ENCODE measurements around the gene QSER1. TPM values are rescaled to one million over a fixed set of nuclear protein-coding genes. Genes with fewer than 3 reads are reported as not detected.

QSER1 gene
- total and polyA plus RNA-seq, 2 experiments from 2014 or later: 29.4 to 132 TPM

Small RNAs within 50 kb of the gene (small RNA-seq; reads per million reads assigned to genes)
- gene RF00019 (ENCODE audit: low replicate concordance): not detected

Other genes starting within 250 kb of the QSER1 start
- gene CCDC73, start 98.1 kb upstream of the QSER1 start, total RNA-seq (2014; rRNA removed; shearing (Covaris generic)): 0.08 TPM in 1 of 2 replicates, not detected in the other
- gene CCDC73, start 98.1 kb upstream of the QSER1 start, polyA plus RNA-seq (2016; fragmentation: Nextera tagmentation; extraction: Ambion mirVana): 0.06 and 0.17 TPM in 2 replicates
- 1.9 and 2.2 TPM in 2 replicates for gene PRRG4, start 62.9 kb upstream of the QSER1 start, total RNA-seq (2014; rRNA removed; shearing (Covaris generic))
- 1.4 and 1.6 TPM in 2 replicates for gene PRRG4, start 62.9 kb upstream of the QSER1 start, polyA plus RNA-seq (2016; fragmentation: Nextera tagmentation; extraction: Ambion mirVana)
- gene DEPDC7, start 123.1 kb downstream of the QSER1 start, total RNA-seq (2014; rRNA removed; shearing (Covaris generic)): 10.9 and 15.3 TPM in 2 replicates
- gene DEPDC7, start 123.1 kb downstream of the QSER1 start, polyA plus RNA-seq (2016; fragmentation: Nextera tagmentation; extraction: Ambion mirVana): 8.6 and 9.1 TPM in 2 replicates
- 24.9 and 39.0 TPM in 2 replicates for gene TCP11L1, start 146.8 kb downstream of the QSER1 start, total RNA-seq (2014; rRNA removed; shearing (Covaris generic))
- 3.2 and 5.0 TPM in 2 replicates for gene TCP11L1, start 146.8 kb downstream of the QSER1 start, polyA plus RNA-seq (2016; fragmentation: Nextera tagmentation; extraction: Ambion mirVana)

All from GM23338 (cell line).